CMK (cell line): ENCODE data around the gene LPAR4.
"Not testable (repeated sequence)": the region's sequence is repeated elsewhere in the genome, so short reads cannot be mapped to it uniquely, and the experiment has no call there.

ENCODE experiments used
- DNase-seq: peaks from one replicate; pipeline ENCODE4 v3.0.0-alpha.2; 2010; ENCODE audit warnings: low read depth

LPAR4 gene

GRCh38 chrX:78747489-78747888 is at the start of gene LPAR4:
LPAR4 (plus strand) TSS chrX:78747720; CDS start chrX:78754870, 7,150 bp downstream.
- DNase-seq = no peak

GRCh38 chrX:78706071-78706470 is 41.4 kb upstream of the LPAR4 start:
- DNase-seq = no peak

- no peak for DNase-seq
Measured at GRCh38 chrX:78708262-78708661, 39.3 kb upstream of the LPAR4 start.

- no peak for DNase-seq
Measured at GRCh38 chrX:78708816-78709215, 38.7 kb upstream of the LPAR4 start.

GRCh38 chrX:78710171-78710570 is 37.3 kb upstream of the LPAR4 start:
- DNase-seq = no peak

GRCh38 chrX:78712336-78712735 is 35.2 kb upstream of the LPAR4 start:
- no peak for DNase-seq

- no peak for DNase-seq
Measured at GRCh38 chrX:78725287-78725686, 22.2 kb upstream of the LPAR4 start.

- no peak for DNase-seq
Measured at GRCh38 chrX:78746496-78746895, 1.0 kb upstream of the LPAR4 start.

GRCh38 chrX:78747971-78748370 is 451 bp downstream of the LPAR4 start:
- DNase-seq = no peak

GRCh38 chrX:78748846-78749245 is 1.3 kb downstream of the LPAR4 start:
- DNase-seq = no peak

- DNase-seq = no peak
Measured at GRCh38 chrX:78753571-78753970, 6.1 kb downstream of the LPAR4 start.

- no peak for DNase-seq
Measured at GRCh38 chrX:78754917-78755316, 7.4 kb downstream of the LPAR4 start.

- DNase-seq = no peak
Measured at GRCh38 chrX:78759081-78759480, 11.6 kb downstream of the LPAR4 start.

- no peak for DNase-seq
Measured at GRCh38 chrX:78769101-78769755, 21.7 kb downstream of the LPAR4 start.

- no peak for DNase-seq
Measured at GRCh38 chrX:78769946-78770345, 22.4 kb downstream of the LPAR4 start.

- DNase-seq = no peak
Measured at GRCh38 chrX:78796916-78797315, 49.4 kb downstream of the LPAR4 start.

- no peak for DNase-seq
Measured at GRCh38 chrX:78800114-78800513, 52.6 kb downstream of the LPAR4 start.

GRCh38 chrX:78800694-78801093 is 53.2 kb downstream of the LPAR4 start:
- no peak for DNase-seq

GRCh38 chrX:78801522-78801921 is 54.0 kb downstream of the LPAR4 start:
- no peak for DNase-seq

GRCh38 chrX:78802526-78802925 is 55.0 kb downstream of the LPAR4 start:
- not testable (repeated sequence) for DNase-seq
